Activated CD4-positive, CD25-positive, alpha-beta regulatory T cell treated with anti-CD3 and anti-CD28 coated beads, Interleukin-2, amount 50 U/mL, for 72 hours (primary cell): ENCODE measurements around the gene AIMP1.
"Not testable (repeated sequence)": the region's sequence is repeated elsewhere in the genome, so short reads cannot be mapped to it uniquely, and the experiment has no call there.

Experiments
- DNase-seq: peaks from one replicate; pipeline ENCODE4 v3.0.0; 2021

The AIMP1 gene

GRCh38 chr4:106358899-106359298, 42.5 kb downstream of the AIMP1 start:
- DNase-seq: no peak

- DNase-seq: no peak
Observed at GRCh38 chr4:106362086-106362825, 45.9 kb downstream of the AIMP1 start.

GRCh38 chr4:106364282-106364681, 47.9 kb downstream of the AIMP1 start:
- DNase-seq: no peak

- DNase-seq: no peak
Observed at GRCh38 chr4:106365613-106366012, 49.3 kb downstream of the AIMP1 start.

- no peak for DNase-seq
Observed at GRCh38 chr4:106366026-106366425, 49.7 kb downstream of the AIMP1 start.

- DNase-seq: no peak
Observed at GRCh38 chr4:106367072-106367471, 50.7 kb downstream of the AIMP1 start.

- no peak for DNase-seq
Observed at GRCh38 chr4:106368678-106369077, 52.3 kb downstream of the AIMP1 start, which contains the start of gene GIMD1. Gene GIMD1, minus strand, starts transcription at chr4:106368778. Its CDS starts 1,343 bp downstream, at chr4:106367435.

- DNase-seq: no peak
Observed at GRCh38 chr4:106369456-106370060, 53.2 kb downstream of the AIMP1 start.

- DNase-seq: no peak
Observed at GRCh38 chr4:106370214-106370613, 53.9 kb downstream of the AIMP1 start.

- no peak for DNase-seq
Observed at GRCh38 chr4:106371161-106371560, 54.8 kb downstream of the AIMP1 start.

GRCh38 chr4:106373026-106373425, 56.7 kb downstream of the AIMP1 start:
- DNase-seq: no peak

GRCh38 chr4:106380179-106380578, 63.8 kb downstream of the AIMP1 start:
- no peak for DNase-seq

GRCh38 chr4:106384878-106385277, 68.5 kb downstream of the AIMP1 start:
- no peak for DNase-seq

- no peak for DNase-seq
Observed at GRCh38 chr4:106385853-106386393, 69.6 kb downstream of the AIMP1 start.

GRCh38 chr4:106395582-106395981, 79.2 kb downstream of the AIMP1 start:
- DNase-seq: no peak

GRCh38 chr4:106398898-106399297, 82.5 kb downstream of the AIMP1 start:
- not testable (repeated sequence) for DNase-seq
